Lower leg skin (tissue), 4 donors: ENCODE measurements around the gene ISX. TPM values are rescaled to one million over a fixed set of nuclear protein-coding genes. Genes with fewer than 3 reads are reported as not detected.

Experiments
- DNase-seq, 2 donors: peaks; one replicate each; pipeline ENCODE4 v3.0.0-alpha.2; 2019; ENCODE audit warnings: low spot score in 2 of 2
- H3K4me3 ChIP-seq: fragments of 200-600 bp; sonication (generic); 2 replicates; pipeline ENCODE4 v1.5.1; 2017; ENCODE audit warnings: mild to moderate bottlenecking, low read depth; ENCODE audit not compliant: poor library complexity, severe bottlenecking
- POLR2A ChIP-seq, 2 donors: fragments of 450-650 bp; IDR thresholded peaks; one replicate each; pipeline ENCODE4 v1.6.1; 2016 to 2017; ENCODE audit warnings: antibody characterized with exemption in 2 of 2, mild to moderate bottlenecking in 1 of 2, moderate library complexity in 1 of 2
- WGBS, 2 donors: methylation state at CpG; one replicate each; pipeline ENCODE4 v1.1.5; 2018; 5-methylcytosine and 5-hydroxymethylcytosine counted together
- intact Hi-C: fragments of 100-400 bp; cut with DNase I; formaldehyde crosslinking; loops from one replicate; pipeline ENCODE4 v1.15.0; 2023; ENCODE audit warnings: low total_unique reads
- total RNA-seq, 4 donors: library from RNA; depleted of rRNA; stranded (reverse); fragments of >200 nt; gene quantifications; one replicate each; pipeline ENCODE4 v1.1.0, GENCODE V29; 2016
- TF ChIP-seq, protein P1 (sequence below), 3 donors: fragments of 450-650 bp; IDR thresholded peaks; one replicate each; pipeline ENCODE4 v1.5.1; 2016; ENCODE audit warnings: antibody characterized with exemption in 3 of 3, mild to moderate bottlenecking in 3 of 3, moderate library complexity in 2 of 3

The ISX gene
- total RNA-seq, 4 donors from 2014 or later, result 0.13 to 0.15 TPM; not detected in 2

DNA sequence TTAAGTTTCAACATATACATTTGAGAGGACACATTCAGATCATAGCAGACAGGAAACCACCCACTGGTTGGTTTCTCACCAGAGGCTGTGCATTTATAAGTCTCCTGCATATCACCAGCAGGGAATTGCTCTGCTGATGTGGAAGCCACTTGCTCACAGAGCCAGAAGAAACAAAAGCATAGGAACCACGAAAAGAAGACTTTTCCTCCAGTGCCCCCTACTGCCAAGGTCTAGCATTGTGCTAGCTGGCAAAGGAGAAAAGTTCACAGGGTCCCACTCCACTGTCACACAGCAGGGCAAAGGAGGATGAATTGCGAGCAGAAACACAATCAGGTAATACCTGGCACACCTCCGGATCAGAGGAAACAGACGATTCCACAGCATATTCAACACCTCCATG is 28.9 kb upstream of the ISX start:
- WGBS, 2 donors, result 48 to 62% methylated on average over 4 of the region's 4 CpGs
- intact Hi-C loops, result no loop called here
- H3K4me3 ChIP-seq, result no peak overlapping the region
- no peak for DNase-seq
- no peak for TF ChIP-seq POLR2A (IDR thresholded peaks at IDR 0.05)
- TF ChIP-seq, protein P1, sequence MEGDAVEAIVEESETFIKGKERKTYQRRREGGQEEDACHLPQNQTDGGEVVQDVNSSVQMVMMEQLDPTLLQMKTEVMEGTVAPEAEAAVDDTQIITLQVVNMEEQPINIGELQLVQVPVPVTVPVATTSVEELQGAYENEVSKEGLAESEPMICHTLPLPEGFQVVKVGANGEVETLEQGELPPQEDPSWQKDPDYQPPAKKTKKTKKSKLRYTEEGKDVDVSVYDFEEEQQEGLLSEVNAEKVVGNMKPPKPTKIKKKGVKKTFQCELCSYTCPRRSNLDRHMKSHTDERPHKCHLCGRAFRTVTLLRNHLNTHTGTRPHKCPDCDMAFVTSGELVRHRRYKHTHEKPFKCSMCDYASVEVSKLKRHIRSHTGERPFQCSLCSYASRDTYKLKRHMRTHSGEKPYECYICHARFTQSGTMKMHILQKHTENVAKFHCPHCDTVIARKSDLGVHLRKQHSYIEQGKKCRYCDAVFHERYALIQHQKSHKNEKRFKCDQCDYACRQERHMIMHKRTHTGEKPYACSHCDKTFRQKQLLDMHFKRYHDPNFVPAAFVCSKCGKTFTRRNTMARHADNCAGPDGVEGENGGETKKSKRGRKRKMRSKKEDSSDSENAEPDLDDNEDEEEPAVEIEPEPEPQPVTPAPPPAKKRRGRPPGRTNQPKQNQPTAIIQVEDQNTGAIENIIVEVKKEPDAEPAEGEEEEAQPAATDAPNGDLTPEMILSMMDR (IDR thresholded peaks at IDR 0.05), result no peak

DNA sequence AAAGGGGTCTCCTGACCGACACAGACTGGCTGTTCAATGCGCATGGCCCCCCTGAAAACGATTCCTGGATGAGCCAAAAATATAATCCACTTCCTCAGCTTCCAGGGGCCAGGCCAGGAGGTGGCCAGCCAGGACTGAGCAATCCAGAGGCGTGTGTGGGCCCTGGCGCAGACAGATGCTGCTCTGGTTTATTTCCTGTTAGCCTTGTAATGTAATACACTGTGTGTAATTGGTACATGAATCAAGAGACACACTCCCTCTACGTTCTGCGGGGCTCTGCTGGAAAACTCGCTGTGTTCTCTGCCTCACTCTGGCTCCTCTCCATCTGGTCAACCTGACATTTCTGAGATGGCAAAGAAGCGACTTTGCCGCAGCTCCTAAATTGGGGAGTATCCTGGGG is 26.3 kb upstream of the ISX start:
- H3K4me3 ChIP-seq, result no peak overlapping the region
- TF ChIP-seq, protein P1 (IDR thresholded peaks at IDR 0.05), result no peak
- no peak for TF ChIP-seq POLR2A (IDR thresholded peaks at IDR 0.05)
- 47 to 50% methylated on average over 10 of the region's 10 CpGs for WGBS, 2 donors
- intact Hi-C loops, result no loop called here
- DNase-seq, result no peak

DNA sequence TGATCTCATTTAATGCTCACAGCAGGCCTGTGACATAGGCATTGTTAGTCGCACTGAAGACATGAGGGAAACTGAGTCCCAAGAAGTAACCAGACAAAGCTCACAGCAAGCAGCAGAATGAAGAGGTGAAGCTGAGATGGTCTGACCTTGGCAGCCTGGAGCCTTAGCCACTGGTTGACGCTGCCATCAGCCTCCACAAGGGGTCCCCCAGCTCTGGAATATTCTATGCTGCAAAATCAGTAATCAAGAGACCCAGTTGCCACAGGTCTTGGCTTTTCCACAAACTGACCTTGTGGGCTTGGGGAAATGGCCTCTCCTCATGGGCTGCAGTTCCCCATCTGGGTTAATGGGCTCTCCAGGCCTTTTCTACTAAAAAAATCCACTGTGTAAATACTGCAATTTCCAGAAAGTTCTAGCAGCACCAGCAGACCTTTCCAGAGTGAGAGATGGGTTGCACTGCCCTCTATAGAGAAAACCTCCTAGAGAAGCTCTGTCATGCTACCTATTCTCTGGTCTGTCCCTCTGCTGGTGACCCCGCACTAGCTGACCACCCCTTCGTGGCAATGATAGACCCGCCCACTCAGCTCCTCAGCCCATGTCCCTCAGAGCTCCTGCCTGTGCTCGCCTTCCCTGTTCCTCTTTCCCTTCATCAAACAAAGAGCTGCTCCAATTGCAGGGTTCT is 22.6 kb upstream of the ISX start:
- WGBS, 2 donors, result 70 to 79% methylated on average over 6 of the region's 6 CpGs
- TF ChIP-seq POLR2A (IDR thresholded peaks at IDR 0.05), result no peak
- TF ChIP-seq, protein P1 (IDR thresholded peaks at IDR 0.05), result no peak
- H3K4me3 ChIP-seq, result no peak overlapping the region
- intact Hi-C loops, result no loop called here
- no peak for DNase-seq

DNA sequence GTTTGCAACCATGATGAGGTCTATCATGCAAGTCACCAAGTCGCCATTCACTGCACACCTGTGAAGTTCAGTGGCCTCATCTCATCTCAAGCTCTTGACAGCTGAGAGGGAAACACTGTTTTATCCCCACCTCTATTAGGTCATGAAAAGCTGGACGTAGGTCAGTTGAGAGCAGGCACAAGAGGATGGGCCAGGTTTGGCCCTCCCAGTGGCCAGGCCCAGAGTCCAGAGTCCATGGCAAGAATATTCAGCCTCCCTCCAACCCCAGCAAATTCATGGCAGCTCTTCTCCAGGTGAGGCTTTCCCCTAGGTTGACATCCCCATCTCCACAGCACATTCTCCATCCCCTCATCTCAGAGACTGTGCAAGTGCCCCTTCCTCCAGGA is 22.0 kb upstream of the ISX start:
- H3K4me3 ChIP-seq, result no peak overlapping the region
- 61 to 67% methylated on average over 2 of the region's 2 CpGs for WGBS, 2 donors
- DNase-seq, result no peak
- TF ChIP-seq POLR2A (IDR thresholded peaks at IDR 0.05), result no peak
- TF ChIP-seq, protein P1 (IDR thresholded peaks at IDR 0.05), result no peak
- intact Hi-C loops, result no loop called here

DNA sequence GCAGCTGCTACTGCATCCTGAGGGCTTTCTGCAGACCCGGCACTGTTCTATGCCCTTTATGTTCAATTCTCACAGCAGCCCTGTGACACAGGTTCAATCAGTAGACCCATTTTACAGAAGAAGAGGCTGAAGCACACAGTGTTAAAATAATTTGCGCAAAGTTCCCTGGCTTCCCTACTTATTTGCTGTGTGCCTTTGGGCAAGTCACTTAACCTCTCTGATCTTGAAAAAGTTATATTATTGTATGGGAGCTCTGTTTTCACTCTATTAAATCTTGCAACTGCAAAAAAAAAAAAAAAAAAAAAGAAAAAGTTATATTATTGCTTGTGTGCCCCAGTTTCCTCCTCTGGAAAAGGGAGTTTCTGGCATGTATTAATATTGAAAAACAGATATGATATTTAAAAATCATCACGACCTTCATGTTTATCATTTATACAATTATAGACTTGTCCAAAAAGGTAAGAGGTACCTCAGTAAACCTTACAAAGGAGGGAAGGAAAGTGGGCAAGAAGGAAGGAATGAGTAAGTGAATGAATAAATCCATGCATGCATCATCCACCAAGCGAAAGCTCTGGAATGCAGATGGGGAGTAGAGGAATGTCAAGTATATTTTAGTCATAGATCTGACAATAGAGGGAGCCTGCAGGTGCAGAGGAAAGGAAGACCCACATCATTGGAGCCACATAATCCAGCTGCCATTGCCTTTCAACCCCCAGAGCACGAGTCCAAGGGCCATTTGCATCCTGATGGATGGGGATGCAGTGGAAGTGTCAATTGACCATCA is 21.2 kb upstream of the ISX start:
- H3K4me3 ChIP-seq, result no peak overlapping the region
- no peak for DNase-seq
- WGBS, 2 donors, result 73 to 83% methylated on average over 5 of the region's 5 CpGs
- TF ChIP-seq, protein P1 (IDR thresholded peaks at IDR 0.05), result no peak
- intact Hi-C loops, result no loop called here
